Measurements from ENCODE around the gene FGF6.

The FGF6 gene

GRCh38 chr12:4445156-4446101 lies at the start of gene FGF6:
Gene FGF6, minus strand, starts transcription at chr12:4445815. Its CDS starts 245 bp downstream, at chr12:4445570.
- H3K4me3 ChIP-seq (ENCODE audit: low read length), result no peak within 1 kb of the TSS
- H3K9ac ChIP-seq (ENCODE audit: low read length), result no peak within 1 kb of the TSS
- no peaks in the 10 kb centered on the region for H3K36me3 ChIP-seq (ENCODE audit: control insufficient read depth, low read depth, low read length)
- no peaks in the 10 kb centered on the region for H3K27me3 ChIP-seq (ENCODE audit: control insufficient read depth, insufficient read depth, low read length)
- H3K9me3 ChIP-seq (ENCODE audit: control insufficient read depth, low read depth, low read length), result no peaks in the 10 kb centered on the region
- H3K27ac ChIP-seq (ENCODE audit: low read length), result no peak within 1 kb of the TSS
- H3K4me1 ChIP-seq (ENCODE audit: control insufficient read depth, low read depth, low read length), result peaks cover 42% of the 10 kb centered on the region

- H3K4me3 ChIP-seq (ENCODE audit: low read length), result no peak overlapping the region
- H3K9me3 ChIP-seq (ENCODE audit: control insufficient read depth, low read depth, low read length), result no peaks in the 10 kb centered on the region
- H3K27ac ChIP-seq (ENCODE audit: low read length), result no peak overlapping the region
- no peaks in the 10 kb centered on the region for H3K27me3 ChIP-seq (ENCODE audit: control insufficient read depth, insufficient read depth, low read length)
- H3K9ac ChIP-seq (ENCODE audit: low read length), result no peak overlapping the region
- H3K36me3 ChIP-seq (ENCODE audit: control insufficient read depth, low read depth, low read length), result peaks cover 20% of the 10 kb centered on the region
- peaks cover 21% of the 10 kb centered on the region for H3K4me1 ChIP-seq (ENCODE audit: control insufficient read depth, low read depth, low read length)
These were observed 45.4 kb upstream of the FGF6 start for GRCh38 chr12:4490973-4491372.

GRCh38 chr12:4489556-4489955 lies 43.9 kb upstream of the FGF6 start:
- Histone ChIP-seq H3K9ac (ENCODE audit: low read length) (no peak overlapping the region), H3K9me3 (ENCODE audit: control insufficient read depth, low read depth, low read length) (no peaks in the 10 kb centered on the region), H3K36me3 (ENCODE audit: control insufficient read depth, low read depth, low read length) (peaks cover 16% of the 10 kb centered on the region), H3K4me1 (ENCODE audit: control insufficient read depth, low read depth, low read length) (peaks cover 23% of the 10 kb centered on the region), H3K27me3 (ENCODE audit: control insufficient read depth, insufficient read depth, low read length) (no peaks in the 10 kb centered on the region), H3K27ac (ENCODE audit: low read length) (no peak overlapping the region), H3K4me3 (ENCODE audit: low read length) (no peak overlapping the region)

GRCh38 chr12:4486980-4487379 lies 41.4 kb upstream of the FGF6 start:
- no peaks in the 10 kb centered on the region for H3K9me3 ChIP-seq (ENCODE audit: control insufficient read depth, low read depth, low read length)
- peaks cover 16% of the 10 kb centered on the region for H3K36me3 ChIP-seq (ENCODE audit: control insufficient read depth, low read depth, low read length)
- no peaks in the 10 kb centered on the region for H3K27me3 ChIP-seq (ENCODE audit: control insufficient read depth, insufficient read depth, low read length)
- H3K4me3 ChIP-seq (ENCODE audit: low read length), result no peak overlapping the region
- H3K9ac ChIP-seq (ENCODE audit: low read length), result no peak overlapping the region
- H3K27ac ChIP-seq (ENCODE audit: low read length), result no peak overlapping the region
- peaks cover 23% of the 10 kb centered on the region for H3K4me1 ChIP-seq (ENCODE audit: control insufficient read depth, low read depth, low read length)

- H3K9ac ChIP-seq (ENCODE audit: low read length), result no peak overlapping the region
- H3K27ac ChIP-seq (ENCODE audit: low read length), result no peak overlapping the region
- H3K4me1 ChIP-seq (ENCODE audit: control insufficient read depth, low read depth, low read length), result peaks cover 23% of the 10 kb centered on the region
- H3K4me3 ChIP-seq (ENCODE audit: low read length), result no peak overlapping the region
- H3K36me3 ChIP-seq (ENCODE audit: control insufficient read depth, low read depth, low read length), result peaks cover 16% of the 10 kb centered on the region
- H3K27me3 ChIP-seq (ENCODE audit: control insufficient read depth, insufficient read depth, low read length), result no peaks in the 10 kb centered on the region
- no peaks in the 10 kb centered on the region for H3K9me3 ChIP-seq (ENCODE audit: control insufficient read depth, low read depth, low read length)
These were observed 40.6 kb upstream of the FGF6 start for GRCh38 chr12:4486049-4486699.

- Histone ChIP-seq H3K9me3 (ENCODE audit: control insufficient read depth, low read depth, low read length) (peaks cover 6% of the 10 kb centered on the region), H3K27me3 (ENCODE audit: control insufficient read depth, insufficient read depth, low read length) (no peaks in the 10 kb centered on the region), H3K36me3 (ENCODE audit: control insufficient read depth, low read depth, low read length) (peaks cover 3% of the 10 kb centered on the region), H3K27ac (ENCODE audit: low read length) (no peak overlapping the region), H3K4me1 (ENCODE audit: control insufficient read depth, low read depth, low read length) (peaks cover 23% of the 10 kb centered on the region), H3K9ac (ENCODE audit: low read length) (no peak overlapping the region), H3K4me3 (ENCODE audit: low read length) (no peak overlapping the region)
These were observed 38.5 kb upstream of the FGF6 start for GRCh38 chr12:4483885-4484823.

GRCh38 chr12:4482936-4483335 lies 37.3 kb upstream of the FGF6 start:
- peaks cover 16% of the 10 kb centered on the region for H3K4me1 ChIP-seq (ENCODE audit: control insufficient read depth, low read depth, low read length)
- no peaks in the 10 kb centered on the region for H3K36me3 ChIP-seq (ENCODE audit: control insufficient read depth, low read depth, low read length)
- no peak overlapping the region for H3K9ac ChIP-seq (ENCODE audit: low read length)
- H3K27ac ChIP-seq (ENCODE audit: low read length), result no peak overlapping the region
- H3K27me3 ChIP-seq (ENCODE audit: control insufficient read depth, insufficient read depth, low read length), result no peaks in the 10 kb centered on the region
- H3K9me3 ChIP-seq (ENCODE audit: control insufficient read depth, low read depth, low read length), result peaks cover 10% of the 10 kb centered on the region
- H3K4me3 ChIP-seq (ENCODE audit: low read length), result no peak overlapping the region

- H3K27me3 ChIP-seq (ENCODE audit: control insufficient read depth, insufficient read depth, low read length), result no peaks in the 10 kb centered on the region
- H3K9ac ChIP-seq (ENCODE audit: low read length), result no peak overlapping the region
- H3K4me1 ChIP-seq (ENCODE audit: control insufficient read depth, low read depth, low read length), result no peaks in the 10 kb centered on the region
- peaks cover 10% of the 10 kb centered on the region for H3K9me3 ChIP-seq (ENCODE audit: control insufficient read depth, low read depth, low read length)
- no peaks in the 10 kb centered on the region for H3K36me3 ChIP-seq (ENCODE audit: control insufficient read depth, low read depth, low read length)
- no peak overlapping the region for H3K4me3 ChIP-seq (ENCODE audit: low read length)
- H3K27ac ChIP-seq (ENCODE audit: low read length), result no peak overlapping the region
These were observed 33.3 kb upstream of the FGF6 start for GRCh38 chr12:4478933-4479332.

- H3K9ac ChIP-seq (ENCODE audit: low read length), result no peak overlapping the region
- H3K4me3 ChIP-seq (ENCODE audit: low read length), result no peak overlapping the region
- no peaks in the 10 kb centered on the region for H3K4me1 ChIP-seq (ENCODE audit: control insufficient read depth, low read depth, low read length)
- H3K27ac ChIP-seq (ENCODE audit: low read length), result no peak overlapping the region
- H3K27me3 ChIP-seq (ENCODE audit: control insufficient read depth, insufficient read depth, low read length), result no peaks in the 10 kb centered on the region
- H3K9me3 ChIP-seq (ENCODE audit: control insufficient read depth, low read depth, low read length), result peaks cover 10% of the 10 kb centered on the region
- H3K36me3 ChIP-seq (ENCODE audit: control insufficient read depth, low read depth, low read length), result no peaks in the 10 kb centered on the region
These were observed 31.5 kb upstream of the FGF6 start for GRCh38 chr12:4477129-4477528.

GRCh38 chr12:4472046-4472445 lies 26.4 kb upstream of the FGF6 start:
- Histone ChIP-seq H3K27ac (ENCODE audit: low read length) (no peak overlapping the region), H3K36me3 (ENCODE audit: control insufficient read depth, low read depth, low read length) (no peaks in the 10 kb centered on the region), H3K9ac (ENCODE audit: low read length) (no peak overlapping the region), H3K4me1 (ENCODE audit: control insufficient read depth, low read depth, low read length) (no peaks in the 10 kb centered on the region), H3K27me3 (ENCODE audit: control insufficient read depth, insufficient read depth, low read length) (no peaks in the 10 kb centered on the region), H3K9me3 (ENCODE audit: control insufficient read depth, low read depth, low read length) (no peaks in the 10 kb centered on the region), H3K4me3 (ENCODE audit: low read length) (no peak overlapping the region)

- Histone ChIP-seq H3K9ac (ENCODE audit: low read length) (no peak overlapping the region), H3K9me3 (ENCODE audit: control insufficient read depth, low read depth, low read length) (no peaks in the 10 kb centered on the region), H3K27me3 (ENCODE audit: control insufficient read depth, insufficient read depth, low read length) (no peaks in the 10 kb centered on the region), H3K4me3 (ENCODE audit: low read length) (no peak overlapping the region), H3K27ac (ENCODE audit: low read length) (no peak overlapping the region), H3K4me1 (ENCODE audit: control insufficient read depth, low read depth, low read length) (no peaks in the 10 kb centered on the region), H3K36me3 (ENCODE audit: control insufficient read depth, low read depth, low read length) (no peaks in the 10 kb centered on the region)
These were observed 25.6 kb upstream of the FGF6 start for GRCh38 chr12:4471256-4471655.

Data from iPS-18a (cell line).